MM.1S (cell line): Measurements from ENCODE around the gene KLRC2.
"Not testable (repeated sequence)": the region's sequence is repeated elsewhere in the genome, so short reads cannot be mapped to it uniquely, and the experiment has no call there.

Experiments used
- EZH2 ChIP-seq: fragments of 300-600 bp; sonication (generic); optimal IDR thresholded peaks from 2 replicates; pipeline ENCODE3; 2017; ENCODE audit warnings: low read depth, mild to moderate bottlenecking, antibody characterized with exemption, low read length, mixed read lengths
- EZH2phosphoT487 ChIP-seq: fragments of 300-600 bp; sonication (generic); IDR thresholded peaks from 2 replicates; pipeline ENCODE4 v1.6.1; 2018; ENCODE audit warnings: antibody characterized with exemption, low read length
- TF ChIP-seq, protein P1 (sequence below): fragments of 300-600 bp; sonication (generic); IDR thresholded peaks from 2 replicates; pipeline ENCODE4 v1.5.1; 2016; ENCODE audit warnings: antibody characterized with exemption, low read length, mixed read lengths

DNA sequence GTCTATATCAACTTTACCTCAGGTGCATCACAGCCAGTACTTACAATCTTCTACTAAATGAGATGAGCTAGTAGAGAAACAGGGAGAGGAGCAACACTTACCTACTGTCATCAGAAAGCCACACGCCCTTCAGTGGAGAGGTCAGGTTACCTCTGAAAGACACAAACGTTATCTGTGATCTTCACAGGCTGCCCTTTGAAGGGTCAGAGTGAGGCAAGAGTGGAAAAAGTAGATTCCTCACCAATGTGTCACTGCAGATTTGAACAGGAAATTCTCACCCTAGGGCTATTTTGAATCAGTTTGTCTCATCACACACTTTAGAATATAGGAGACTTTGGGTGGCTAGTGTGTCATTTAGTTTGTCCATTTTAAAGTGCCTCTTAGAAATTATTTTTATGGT lies 1.8 kb upstream of the KLRC2 start:
- TF ChIP-seq, protein P1, sequence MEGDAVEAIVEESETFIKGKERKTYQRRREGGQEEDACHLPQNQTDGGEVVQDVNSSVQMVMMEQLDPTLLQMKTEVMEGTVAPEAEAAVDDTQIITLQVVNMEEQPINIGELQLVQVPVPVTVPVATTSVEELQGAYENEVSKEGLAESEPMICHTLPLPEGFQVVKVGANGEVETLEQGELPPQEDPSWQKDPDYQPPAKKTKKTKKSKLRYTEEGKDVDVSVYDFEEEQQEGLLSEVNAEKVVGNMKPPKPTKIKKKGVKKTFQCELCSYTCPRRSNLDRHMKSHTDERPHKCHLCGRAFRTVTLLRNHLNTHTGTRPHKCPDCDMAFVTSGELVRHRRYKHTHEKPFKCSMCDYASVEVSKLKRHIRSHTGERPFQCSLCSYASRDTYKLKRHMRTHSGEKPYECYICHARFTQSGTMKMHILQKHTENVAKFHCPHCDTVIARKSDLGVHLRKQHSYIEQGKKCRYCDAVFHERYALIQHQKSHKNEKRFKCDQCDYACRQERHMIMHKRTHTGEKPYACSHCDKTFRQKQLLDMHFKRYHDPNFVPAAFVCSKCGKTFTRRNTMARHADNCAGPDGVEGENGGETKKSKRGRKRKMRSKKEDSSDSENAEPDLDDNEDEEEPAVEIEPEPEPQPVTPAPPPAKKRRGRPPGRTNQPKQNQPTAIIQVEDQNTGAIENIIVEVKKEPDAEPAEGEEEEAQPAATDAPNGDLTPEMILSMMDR, result not testable (repeated sequence)
- TF ChIP-seq EZH2, EZH2phosphoT487: not testable (repeated sequence)
